HG02642 (cell line): ENCODE data around the gene PRSS2.

Source experiments
- ATAC-seq: cut with Tn5 transposase; IDR thresholded peaks from one replicate; pipeline ENCODE4 v1.9.1; 2021; ENCODE audit warnings: mild to moderate bottlenecking; ENCODE audit not compliant: unreplicated experiment, poor library complexity

Gene PRSS2

GRCh38 chr7:142784716-142785115, 13.9 kb downstream of the PRSS2 start:
- no peak for ATAC-seq

GRCh38 chr7:142785841-142786250, 15.1 kb downstream of the PRSS2 start:
- ATAC-seq: no peak

GRCh38 chr7:142787034-142787768, 16.4 kb downstream of the PRSS2 start:
- ATAC-seq: no peak

GRCh38 chr7:142787783-142788182, 17.0 kb downstream of the PRSS2 start:
- no peak for ATAC-seq

- ATAC-seq: no peak
Measured at GRCh38 chr7:142788303-142789289, 17.8 kb downstream of the PRSS2 start.

GRCh38 chr7:142789441-142789840, 18.7 kb downstream of the PRSS2 start:
- ATAC-seq: no peak

- no peak for ATAC-seq
Measured at GRCh38 chr7:142790056-142790455, 19.3 kb downstream of the PRSS2 start.

GRCh38 chr7:142790555-142790954, 19.8 kb downstream of the PRSS2 start:
- ATAC-seq: no peak

GRCh38 chr7:142791502-142791901, 20.7 kb downstream of the PRSS2 start:
- ATAC-seq: no peak

- ATAC-seq: no peak
Measured at GRCh38 chr7:142792129-142792528, 21.4 kb downstream of the PRSS2 start.

- no peak for ATAC-seq
Measured at GRCh38 chr7:142792593-142792992, 21.8 kb downstream of the PRSS2 start.

GRCh38 chr7:142793156-142793555, 22.4 kb downstream of the PRSS2 start:
- no peak for ATAC-seq

GRCh38 chr7:142795339-142795863, 24.6 kb downstream of the PRSS2 start:
- no peak for ATAC-seq

- no peak for ATAC-seq
Measured at GRCh38 chr7:142796001-142796500, 25.3 kb downstream of the PRSS2 start.

- peak; percentile 45 for ATAC-seq
Measured at GRCh38 chr7:142796501-142797390, 26.0 kb downstream of the PRSS2 start.

GRCh38 chr7:142797391-142798377, 26.9 kb downstream of the PRSS2 start:
- ATAC-seq: peak; percentile 50

GRCh38 chr7:142798451-142799436, 28.0 kb downstream of the PRSS2 start:
- ATAC-seq: no peak

- no peak for ATAC-seq
Measured at GRCh38 chr7:142799437-142799835, 28.7 kb downstream of the PRSS2 start.
